Fibroblast of lung (primary cell): ENCODE data around the gene POU3F3. TPM values are rescaled to one million over a fixed set of nuclear protein-coding genes. Genes with fewer than 3 reads are reported as not detected.

ENCODE experiments used
- DNase-seq, 2 donors: peaks; one replicate each; pipeline versions ENCODE4 v3.0.0 to v3.0.0-alpha.2; 2010; ENCODE audit warnings: low read depth in 2 of 2
- H2AFZ ChIP-seq: 2 replicates; pipeline ENCODE4 v1.5.1; 2012; ENCODE audit warnings: low read length, control low read depth, inconsistent platforms
- H3K27ac ChIP-seq: 2 replicates; pipeline ENCODE4 v1.5.1; 2011; ENCODE audit warnings: low read length, control low read depth; ENCODE audit not compliant: insufficient read depth
- H3K27me3 ChIP-seq: 2 replicates; pipeline ENCODE4 v1.5.1; 2011; ENCODE audit warnings: mild to moderate bottlenecking, low read length; ENCODE audit not compliant: control insufficient read depth, insufficient read depth
- H3K36me3 ChIP-seq: 2 replicates; pipeline ENCODE4 v1.5.1; 2011; ENCODE audit warnings: low read length; ENCODE audit not compliant: control insufficient read depth, insufficient read depth
- H3K4me1 ChIP-seq: 2 replicates; pipeline ENCODE4 v1.5.1; 2011; ENCODE audit warnings: low read length; ENCODE audit not compliant: control insufficient read depth, insufficient read depth; ENCODE audit errors: extremely low read depth
- H3K4me2 ChIP-seq: 2 replicates; pipeline ENCODE4 v1.5.1; 2011; ENCODE audit warnings: low read length, control low read depth; ENCODE audit not compliant: insufficient read depth; ENCODE audit errors: extremely low read depth
- H3K4me3 ChIP-seq, 4 experiments: fragments of 200-600 bp in 1 of 4; sonication (generic) in 1 of 4; replicated peaks in 1 of 4; 2 replicates each; pipeline ENCODE4 v1.5.1; 2011 to 2016; ENCODE audit warnings: low read length in 4 of 4, low read depth in 3 of 4, mild to moderate bottlenecking in 3 of 4, control low read depth in 2 of 4, inconsistent platforms in 1 of 4, mixed read lengths in 1 of 4; ENCODE audit not compliant: insufficient read depth in 1 of 4; ENCODE audit errors: control extremely low read depth in 1 of 4
- H3K79me2 ChIP-seq: 2 replicates; pipeline ENCODE4 v1.5.1; 2012; ENCODE audit warnings: mild to moderate bottlenecking, low read length, inconsistent platforms; ENCODE audit not compliant: control insufficient read depth, insufficient read depth
- H3K9ac ChIP-seq: 2 replicates; pipeline ENCODE4 v1.5.1; 2011; ENCODE audit warnings: mild to moderate bottlenecking, low read length, control low read depth; ENCODE audit not compliant: insufficient read depth
- H3K9me3 ChIP-seq: 2 replicates; pipeline ENCODE4 v1.5.1; 2012; ENCODE audit warnings: low read depth, low read length; ENCODE audit not compliant: control insufficient read depth, insufficient read depth
- H4K20me1 ChIP-seq: 2 replicates; pipeline ENCODE4 v1.5.1; 2011; ENCODE audit warnings: low read length; ENCODE audit not compliant: control insufficient read depth, insufficient read depth; ENCODE audit errors: extremely low read depth
- CTCF ChIP-seq, 2 donors: IDR thresholded peaks in 1 of 2; conservative IDR thresholded peaks in 1 of 2; 1 replicate in 1 of 2; 2 replicates in 1 of 2; pipeline ENCODE4 v1.5.1; 2011 to 2012; ENCODE audit warnings: low read length in 2 of 2, control low read depth in 1 of 2, inconsistent platforms in 1 of 2, low read depth in 1 of 2, mild to moderate bottlenecking in 1 of 2
- EZH2 ChIP-seq: IDR thresholded peaks from 2 replicates; pipeline ENCODE4 v1.5.1; 2012; ENCODE audit warnings: low read length, control low read depth, mild to moderate bottlenecking; ENCODE audit errors: missing control alignments
- polyA plus RNA-seq, 2 donors: library from polyadenylated mRNA; depleted of rRNA in 1 of 2; stranded (reverse) in 1 of 2; unstranded in 1 of 2; fragments of >200 nt; gene quantifications; 2 replicates each; pipeline ENCODE4 v1.2.1, GENCODE V29; 2011 to 2012; ENCODE audit warnings: missing spikeins in 1 of 2
- total RNA-seq: library from RNA; depleted of rRNA; stranded (reverse); fragments of >200 nt; gene quantifications from 2 replicates; pipeline ENCODE4 v1.2.1, GENCODE V29; 2014

POU3F3 gene
- total and polyA plus RNA-seq, 2 donors (not counting 1 experiment from before 2014, with no cell fraction given) = 0.01 TPM; not detected in 1

DNA sequence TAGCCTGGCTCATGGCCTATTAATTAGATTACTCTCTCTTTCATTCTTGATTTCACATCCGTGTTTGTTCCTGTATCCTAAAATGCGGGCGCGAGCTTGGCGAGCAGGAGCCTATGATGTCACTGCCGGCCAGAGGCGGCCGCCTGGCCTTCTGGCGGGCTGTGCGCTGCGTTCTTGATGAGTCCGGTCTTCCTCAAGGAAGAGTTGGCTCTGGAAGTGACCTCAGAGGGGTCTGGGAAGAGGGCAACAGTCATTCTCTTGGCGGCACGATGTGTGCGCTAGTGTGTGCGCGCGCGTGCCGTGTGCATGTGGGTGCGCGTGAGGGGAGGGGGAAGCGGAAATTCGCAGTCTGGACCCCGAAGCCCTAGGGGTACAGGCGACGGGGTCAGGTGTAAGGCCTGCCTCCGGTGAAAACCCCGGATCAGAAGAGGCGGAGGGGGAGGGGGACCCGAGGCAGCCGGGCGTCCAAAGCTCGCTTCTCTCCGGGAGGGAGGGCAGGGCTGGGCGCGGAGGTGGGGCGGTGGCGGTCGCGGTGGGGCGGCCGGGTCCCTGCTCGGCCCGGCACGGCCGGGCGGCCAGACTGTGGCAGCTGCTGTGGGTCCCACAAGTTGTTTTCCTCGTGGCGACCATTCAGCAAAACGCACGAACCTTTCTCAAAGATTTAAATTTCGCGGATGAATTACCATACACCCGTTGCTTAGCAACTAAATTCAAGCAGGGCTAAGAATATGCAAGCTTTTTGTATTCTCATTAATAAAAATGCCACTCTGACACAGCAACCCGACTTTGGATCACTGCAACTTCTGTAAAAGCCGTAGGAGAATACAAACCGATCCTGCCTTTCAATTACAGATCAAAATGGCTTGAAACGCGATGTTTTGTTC is 8.4 kb downstream of the POU3F3 start:
- TF ChIP-seq CTCF (conservative IDR thresholded peaks at IDR 0.05 in 1 of 2, IDR thresholded peaks at IDR 0.05 in 1 of 2; ENCODE audit: low read depth in 1 of 2, low read length in 2 of 2) (no peak), EZH2 (peak; percentile 65)
- DNase-seq = peak in 1 of 2 donors; percentile 82

GRCh38 chr2:104863146-104863467 is 9.2 kb downstream of the POU3F3 start:
- Histone ChIP-seq H3K27ac (no peak overlapping the region), H2AFZ (no peak overlapping the region), H3K9ac (no peak overlapping the region), H3K4me3 (no peak overlapping the region), H3K4me2 (no peak overlapping the region), H3K79me2 (no peaks in the 10 kb centered on the region), H3K9me3 (no peaks in the 10 kb centered on the region), H3K27me3 (peaks cover 36% of the 10 kb centered on the region), H3K4me1 (no peaks in the 10 kb centered on the region), H4K20me1 (no peaks in the 10 kb centered on the region), H3K36me3 (no peaks in the 10 kb centered on the region)
- no peak for DNase-seq
- TF ChIP-seq CTCF (conservative IDR thresholded peaks at IDR 0.05 in 1 of 2, IDR thresholded peaks at IDR 0.05 in 1 of 2; ENCODE audit: low read depth in 1 of 2, low read length in 2 of 2) (no peak), EZH2 (peak; percentile 27)

More for the DNA sequence above, 8.4 kb downstream of the POU3F3 start:
- Histone ChIP-seq H2AFZ (no peak overlapping the region), H3K27ac (no peak overlapping the region), H3K4me2 (no peak overlapping the region), H3K36me3 (no peaks in the 10 kb centered on the region), H3K4me1 (no peaks in the 10 kb centered on the region), H3K4me3 (no peak overlapping the region), H3K79me2 (no peaks in the 10 kb centered on the region), H3K27me3 (peaks cover 38% of the 10 kb centered on the region), H4K20me1 (no peaks in the 10 kb centered on the region), H3K9me3 (no peaks in the 10 kb centered on the region), H3K9ac (no peak overlapping the region)

GRCh38 chr2:104863468-104864279 is 9.8 kb downstream of the POU3F3 start:
- Histone ChIP-seq H3K9ac (no peak overlapping the region), H3K4me3 (no peak overlapping the region), H3K27me3 (peaks cover 36% of the 10 kb centered on the region), H3K79me2 (no peaks in the 10 kb centered on the region), H3K27ac (no peak overlapping the region), H4K20me1 (no peaks in the 10 kb centered on the region), H3K9me3 (no peaks in the 10 kb centered on the region), H3K36me3 (no peaks in the 10 kb centered on the region), H3K4me2 (no peak overlapping the region), H3K4me1 (no peaks in the 10 kb centered on the region), H2AFZ (no peak overlapping the region)
- TF ChIP-seq CTCF (conservative IDR thresholded peaks at IDR 0.05 in 1 of 2, IDR thresholded peaks at IDR 0.05 in 1 of 2; ENCODE audit: low read depth in 1 of 2, low read length in 2 of 2) (no peak), EZH2 (peak; percentile 80)
- DNase-seq = peak in 1 of 2 donors; percentile 45
